HepG2 (cell line): ENCODE measurements around the gene CGB3. TPM values are rescaled to one million over a fixed set of nuclear protein-coding genes. Genes with fewer than 3 reads are reported as not detected.

Experiments used
- ATAC-seq: fragments of 200-7000 bp; cut with Tn5 transposase; 3 replicates; pipeline ENCODE4 v1.9.1; 2020; ENCODE audit warnings: mild to moderate bottlenecking, moderate library complexity
- BruUV-seq: library from RNA; stranded (reverse); fragments of 400-500 nt; replicated peaks from 2 replicates; lab custom pipeline; 2021; lab: Mats Ljungman, UMichigan
- CTCF ChIA-PET: fragments of 300-600 bp; formaldehyde crosslinking; extraction: SDS; loops from one replicate; lab custom pipeline; 2021; ENCODE audit warnings: low total read pairs, inconsistent platforms, low intra/inter-chr PET ratio; lab: Yijun Ruan, JAX
- POLR2A ChIA-PET: fragments of 350-600 bp; sonication (Branson Sonifier 250); formaldehyde crosslinking; loops from one replicate; lab custom pipeline; 2020; ENCODE audit warnings: antibody characterized with exemption, inconsistent platforms; lab: Yijun Ruan, JAX
- DNase-seq: peaks from one replicate; pipeline ENCODE4 v3.0.0-alpha.2; 2015; ENCODE audit warnings: low spot score
- FAIRE-seq: peaks from 3 replicates; lab custom pipeline; 2011; peaks lifted over from hg19 to GRCh38; lab: Jason Lieb, UNC
- H2AFZ ChIP-seq: one replicate; pipeline ENCODE4 v1.6.1; 2011; ENCODE audit warnings: low read length, inconsistent platforms
- H3K27ac ChIP-seq: fragments of 300-600 bp; 3 replicates; pipeline ENCODE4 v1.8.0; 2011; ENCODE audit warnings: mixed run types, mild to moderate bottlenecking, mixed read lengths, low read length, inconsistent platforms; ENCODE audit not compliant: insufficient read depth; ENCODE audit errors: extremely low read length
- H3K27me3 ChIP-seq, 2 experiments: fragments of 200-600 bp in 1 of 2; 2 replicates in 1 of 2; 3 replicates in 1 of 2; pipeline versions ENCODE4 v1.6.0 to v1.8.0; 2011; ENCODE audit warnings: low read length in 2 of 2, mild to moderate bottlenecking in 2 of 2, moderate library complexity in 2 of 2, inconsistent platforms in 1 of 2; ENCODE audit not compliant: insufficient read depth in 2 of 2, control insufficient read depth in 1 of 2
- H3K36me3 ChIP-seq, 2 experiments: fragments of 200-600 bp in 1 of 2; replicated peaks in 1 of 2; 2 replicates in 1 of 2; 3 replicates in 1 of 2; pipeline versions ENCODE4 v1.5.1 to v1.8.0; 2011; ENCODE audit warnings: low read length in 2 of 2, inconsistent platforms in 1 of 2; ENCODE audit not compliant: insufficient read depth in 2 of 2, control insufficient read depth in 1 of 2
- H3K4me1 ChIP-seq: 2 replicates; pipeline ENCODE4 v1.5.1; 2012; ENCODE audit warnings: low read length, inconsistent platforms; ENCODE audit not compliant: insufficient read depth
- H3K4me2 ChIP-seq: 2 replicates; pipeline ENCODE4 v1.6.0; 2011; ENCODE audit warnings: low read depth, low read length, inconsistent platforms
- H3K4me3 ChIP-seq, 3 experiments: fragments of 200-600 bp in 1 of 3; sonication (generic), shearing (Covaris generic) in 1 of 3; replicated peaks in 1 of 3; 2 replicates each; pipeline ENCODE4 v1.5.1; 2011 to 2016; ENCODE audit warnings: low read length in 3 of 3, inconsistent platforms in 2 of 3, low read depth in 2 of 3, mild to moderate bottlenecking in 2 of 3, control low read depth in 1 of 3, mixed read lengths in 1 of 3; ENCODE audit not compliant: insufficient read depth in 1 of 3
- H3K79me2 ChIP-seq: one replicate; pipeline ENCODE4 v1.6.1; 2011; ENCODE audit warnings: low read length, inconsistent platforms; ENCODE audit not compliant: insufficient read depth
- H3K9ac ChIP-seq: 2 replicates; pipeline ENCODE4 v1.6.0; 2011; ENCODE audit warnings: mild to moderate bottlenecking, low read depth, low read length, inconsistent platforms; ENCODE audit not compliant: insufficient read depth
- H3K9me3 ChIP-seq: 2 replicates; pipeline ENCODE4 v1.5.1; 2012; ENCODE audit warnings: mild to moderate bottlenecking, low read length
- H4K20me1 ChIP-seq: 2 replicates; pipeline ENCODE4 v1.6.0; 2011; ENCODE audit warnings: inconsistent platforms, mild to moderate bottlenecking, low read length, moderate library complexity; ENCODE audit not compliant: insufficient read depth
- AGO2 ChIP-seq: fragments of 200-400 bp; formaldehyde crosslinking; optimal IDR thresholded peaks from 2 replicates; pipeline ENCODE3; 2017; ENCODE audit warnings: mild to moderate bottlenecking, low read depth, low read length, moderate library complexity
- CCDC6 ChIP-seq: sonication (generic); formaldehyde crosslinking; IDR thresholded peaks from 2 replicates; pipeline ENCODE4 v1.8.1; 2022; ENCODE audit warnings: mild to moderate bottlenecking, missing genetic modification reagents, moderate library complexity
- CHD2 ChIP-seq: IDR thresholded peaks from 2 replicates; pipeline ENCODE4 v1.6.1; 2011; ENCODE audit warnings: low read depth, low read length, improper control_type of control experiment
- ETV5 ChIP-seq: IDR thresholded peaks from 2 replicates; pipeline ENCODE4 v1.6.1; 2018; ENCODE audit warnings: missing biosample characterization, missing genetic modification reagents, inconsistent platforms, borderline replicate concordance
- HNRNPK ChIP-seq: fragments of 200-400 bp; formaldehyde crosslinking; IDR thresholded peaks from 2 replicates; pipeline ENCODE4 v1.6.1; 2018; ENCODE audit warnings: low read length, low read depth, moderate library complexity, mild to moderate bottlenecking; ENCODE audit not compliant: poor library complexity, severe bottlenecking
- ZZZ3 ChIP-seq: sonication (generic); formaldehyde crosslinking; IDR thresholded peaks from 2 replicates; pipeline ENCODE4 v1.4.0; 2020; ENCODE audit warnings: missing genetic modification reagents, mild to moderate bottlenecking, borderline replicate concordance
- WGBS: methylation state at CpG from one replicate; pipeline ENCODE4 v1.1.6; 2017; ENCODE audit warnings: low lambda C conversion rate; 5-methylcytosine and 5-hydroxymethylcytosine counted together
- in situ Hi-C: cut with HindIII; loops from 2 replicates; pipeline ENCODE4 v1.10.0; 2017; ENCODE audit warnings: low pct_unique_long_range_greater_than_20kb; ENCODE audit not compliant: extremely low pct_ligation_motif_present
- intact Hi-C: fragments of 100-400 bp; cut with micrococcal nuclease; formaldehyde crosslinking; loops from one replicate; pipeline ENCODE4 v1.10.0; 2022; ENCODE audit not compliant: unreplicated experiment
- polyA plus RNA-seq, 8 experiments: library from polyadenylated mRNA; depleted of rRNA in 3 of 8; stranded (reverse) in 7 of 8; unstranded in 1 of 8; fragments of >200 nt; fragmentation: Illumina TruSeq in 4 of 8; extraction: Trizol in 4 of 8; gene quantifications; 2 replicates each; pipeline versions ENCODE4 v1.2.1 to v1.2.3, GENCODE V29; 2011 to 2016; ENCODE audit warnings: low read depth in 4 of 8, missing spikeins in 1 of 8, mixed read lengths in 1 of 8; ENCODE audit not compliant: insufficient read depth in 1 of 8
- total RNA-seq, 5 experiments: library from RNA; depleted of rRNA; stranded (reverse); fragments of >200 nt; fragmentation: Illumina TruSeq; extraction: Trizol; gene quantifications; 2 replicates each; pipeline ENCODE4 v1.2.3, GENCODE V29; 2016; ENCODE audit warnings: low read depth in 1 of 5
- TF ChIP-seq, protein P1 (sequence below), 2 experiments: sonication (generic) in 1 of 2; formaldehyde crosslinking in 1 of 2; IDR thresholded peaks; 2 replicates each; pipeline versions ENCODE4 v1.4.0 to v1.6.1; 2018 to 2020; ENCODE audit warnings: missing genetic modification reagents in 2 of 2, borderline replicate concordance in 1 of 2, low read depth in 1 of 2, mild to moderate bottlenecking in 1 of 2, missing biosample characterization in 1 of 2
- TF ChIP-seq, protein P2 (sequence below): sonication (generic); formaldehyde crosslinking; IDR thresholded peaks from 2 replicates; pipeline ENCODE4 v1.4.0; 2020; ENCODE audit warnings: missing genetic modification reagents

The CGB3 gene
- total and polyA plus RNA-seq, 2 of the 13 experiments (the other 11 are each of a cell fraction or from before 2014, with no cell fraction given), result not detected

GRCh38 chr19:49020342-49020741 is 3.8 kb downstream of the CGB3 start:
- no peak for FAIRE-seq
- Histone ChIP-seq H3K4me2 (no peak overlapping the region), H3K9ac (no peak overlapping the region), H3K9me3 (no peaks in the 10 kb centered on the region), H2AFZ (no peak overlapping the region), H3K79me2 (no peaks in the 10 kb centered on the region), H3K27ac (no peak overlapping the region), H3K4me3 (no peak overlapping the region), H3K4me1 (peaks cover 27% of the 10 kb centered on the region), H3K27me3 (peaks cover 0 to 25% of the 10 kb centered on the region in 2 experiments; a peak in 3 of 5 replicates), H3K36me3 (peaks cover 0 to 5% of the 10 kb centered on the region in 2 experiments; a peak in 2 of 5 replicates), H4K20me1 (no peaks in the 10 kb centered on the region)
- POLR2A ChIA-PET, result interaction anchor here (1.6 kb wide), 1 partner anchor 53 kb away, joined by 5 read pairs; no protein-coding TSS in a partner anchor
- TF ChIP-seq ZZZ3, result no peak
- no peak for TF ChIP-seq CCDC6 (CRISPR knock-in tag)
- TF ChIP-seq ETV5, result no peak
- BruUV-seq, result no TSS peak
- intact Hi-C loops, result no loop called here
- CTCF ChIA-PET, result no interaction called here
- DNase-seq, result no peak
- in situ Hi-C loops, result no loop called here
- no peak for ATAC-seq
- 46% methylated on average over 11 of the region's 11 CpGs for WGBS

- no peaks in the 10 kb centered on the region for H4K20me1 ChIP-seq
- ATAC-seq, result peak; percentile 71
- H2AFZ ChIP-seq, result no peak overlapping the region
- WGBS, result 9% methylated on average over 19 of the region's 41 CpGs
- no peaks in the 10 kb centered on the region for H3K9me3 ChIP-seq
- FAIRE-seq, result no peak
- H3K4me1 ChIP-seq, result peaks cover 27% of the 10 kb centered on the region
- intact Hi-C loops, result no loop called here
- H3K4me3 ChIP-seq, result peak overlapping the region; percentile 53 to 63 (median 61)
- H3K27ac ChIP-seq, result no peak overlapping the region
- DNase-seq, result peak; percentile 67
- H3K27me3 ChIP-seq, result peaks cover 0 to 25% of the 10 kb centered on the region in 2 experiments; a peak in 3 of 5 replicates
- peak overlapping the region; percentile 54; the same call in 1 of the 2 replicates for H3K9ac ChIP-seq
- peaks cover 4 to 13% of the 10 kb centered on the region in 2 experiments; a peak in 4 of 5 replicates for H3K36me3 ChIP-seq
- ChIA-PET POLR2A (interaction anchor here (0.8 to 2.9 kb wide), 4 partner anchors 14 to 106 kb away, joined by 3 to 21 read pairs (median 4); partner anchors contain the start of genes GYS1 and RUVBL2), CTCF (no interaction called here)
- no TSS peak for BruUV-seq
- H3K79me2 ChIP-seq, result no peaks in the 10 kb centered on the region
- peak overlapping the region; percentile 98 for H3K4me2 ChIP-seq
- in situ Hi-C loops, result no loop called here
- TF ChIP-seq, protein P1, sequence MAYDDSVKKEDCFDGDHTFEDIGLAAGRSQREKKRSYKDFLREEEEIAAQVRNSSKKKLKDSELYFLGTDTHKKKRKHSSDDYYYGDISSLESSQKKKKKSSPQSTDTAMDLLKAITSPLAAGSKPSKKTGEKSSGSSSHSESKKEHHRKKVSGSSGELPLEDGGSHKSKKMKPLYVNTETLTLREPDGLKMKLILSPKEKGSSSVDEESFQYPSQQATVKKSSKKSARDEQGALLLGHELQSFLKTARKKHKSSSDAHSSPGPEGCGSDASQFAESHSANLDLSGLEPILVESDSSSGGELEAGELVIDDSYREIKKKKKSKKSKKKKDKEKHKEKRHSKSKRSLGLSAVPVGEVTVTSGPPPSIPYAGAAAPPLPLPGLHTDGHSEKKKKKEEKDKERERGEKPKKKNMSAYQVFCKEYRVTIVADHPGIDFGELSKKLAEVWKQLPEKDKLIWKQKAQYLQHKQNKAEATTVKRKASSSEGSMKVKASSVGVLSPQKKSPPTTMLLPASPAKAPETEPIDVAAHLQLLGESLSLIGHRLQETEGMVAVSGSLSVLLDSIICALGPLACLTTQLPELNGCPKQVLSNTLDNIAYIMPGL (CRISPR knock-in tag; IDR thresholded peaks at IDR 0.05; ENCODE audit: borderline replicate concordance in 1 of 2, low read depth in 1 of 2), result peak in 1 of 2 experiments; percentile 6; a peak in 1 of 4 replicates
- TF ChIP-seq CHD2, result peak; percentile 73; the same call in 1 of the 2 replicates
- TF ChIP-seq, protein P2, sequence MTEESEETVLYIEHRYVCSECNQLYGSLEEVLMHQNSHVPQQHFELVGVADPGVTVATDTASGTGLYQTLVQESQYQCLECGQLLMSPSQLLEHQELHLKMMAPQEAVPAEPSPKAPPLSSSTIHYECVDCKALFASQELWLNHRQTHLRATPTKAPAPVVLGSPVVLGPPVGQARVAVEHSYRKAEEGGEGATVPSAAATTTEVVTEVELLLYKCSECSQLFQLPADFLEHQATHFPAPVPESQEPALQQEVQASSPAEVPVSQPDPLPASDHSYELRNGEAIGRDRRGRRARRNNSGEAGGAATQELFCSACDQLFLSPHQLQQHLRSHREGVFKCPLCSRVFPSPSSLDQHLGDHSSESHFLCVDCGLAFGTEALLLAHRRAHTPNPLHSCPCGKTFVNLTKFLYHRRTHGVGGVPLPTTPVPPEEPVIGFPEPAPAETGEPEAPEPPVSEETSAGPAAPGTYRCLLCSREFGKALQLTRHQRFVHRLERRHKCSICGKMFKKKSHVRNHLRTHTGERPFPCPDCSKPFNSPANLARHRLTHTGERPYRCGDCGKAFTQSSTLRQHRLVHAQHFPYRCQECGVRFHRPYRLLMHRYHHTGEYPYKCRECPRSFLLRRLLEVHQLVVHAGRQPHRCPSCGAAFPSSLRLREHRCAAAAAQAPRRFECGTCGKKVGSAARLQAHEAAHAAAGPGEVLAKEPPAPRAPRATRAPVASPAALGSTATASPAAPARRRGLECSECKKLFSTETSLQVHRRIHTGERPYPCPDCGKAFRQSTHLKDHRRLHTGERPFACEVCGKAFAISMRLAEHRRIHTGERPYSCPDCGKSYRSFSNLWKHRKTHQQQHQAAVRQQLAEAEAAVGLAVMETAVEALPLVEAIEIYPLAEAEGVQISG, result no peak
- peak; percentile 39 for TF ChIP-seq HNRNPK
- TF ChIP-seq AGO2, result peak; percentile 46
Measured at GRCh38 chr19:49019242-49019932, 4.7 kb downstream of the CGB3 start.
